H1 (cell line): Measurements from ENCODE around the gene SSBP3.

ENCODE experiments used
- EP300 ChIP-seq, 2 experiments: IDR thresholded peaks; 1 replicate in 1 of 2; 2 replicates in 1 of 2; pipeline ENCODE4 v1.6.1; 2011 to 2012; ENCODE audit warnings: low read depth in 2 of 2, low read length in 2 of 2, mild to moderate bottlenecking in 2 of 2, borderline replicate concordance in 1 of 2, inconsistent platforms in 1 of 2, moderate library complexity in 1 of 2
- EZH2 ChIP-seq: fragments of 200-600 bp; sonication (generic); IDR thresholded peaks from 2 replicates; pipeline ENCODE4 v1.7.1; 2012; ENCODE audit warnings: low read depth, mild to moderate bottlenecking, moderate library complexity, low read length, inconsistent platforms; ENCODE audit not compliant: severe bottlenecking
- GTF2F1 ChIP-seq: IDR thresholded peaks from 2 replicates; pipeline ENCODE4 v1.6.1; 2012; ENCODE audit warnings: low read depth, low read length, improper control_type of control experiment, borderline replicate concordance
- SP1 ChIP-seq: IDR thresholded peaks from 2 replicates; pipeline ENCODE4 v1.6.1; 2011; ENCODE audit warnings: low read depth, low read length
- TF ChIP-seq, protein P1 (sequence below), 3 experiments: IDR thresholded peaks; 1 replicate in 2 of 3; 2 replicates in 1 of 3; pipeline versions ENCODE4 v1.5.1 to v1.6.1; 2011; ENCODE audit warnings: low read length in 3 of 3, mild to moderate bottlenecking in 3 of 3, inconsistent platforms in 2 of 3, low read depth in 1 of 3, moderate library complexity in 1 of 3; ENCODE audit not compliant: insufficient read depth in 1 of 3; ENCODE audit errors: control extremely low read depth in 1 of 3

GRCh38 chr1:54257346-54257620, 148.9 kb downstream of the SSBP3 start:
- TF ChIP-seq, protein P1, sequence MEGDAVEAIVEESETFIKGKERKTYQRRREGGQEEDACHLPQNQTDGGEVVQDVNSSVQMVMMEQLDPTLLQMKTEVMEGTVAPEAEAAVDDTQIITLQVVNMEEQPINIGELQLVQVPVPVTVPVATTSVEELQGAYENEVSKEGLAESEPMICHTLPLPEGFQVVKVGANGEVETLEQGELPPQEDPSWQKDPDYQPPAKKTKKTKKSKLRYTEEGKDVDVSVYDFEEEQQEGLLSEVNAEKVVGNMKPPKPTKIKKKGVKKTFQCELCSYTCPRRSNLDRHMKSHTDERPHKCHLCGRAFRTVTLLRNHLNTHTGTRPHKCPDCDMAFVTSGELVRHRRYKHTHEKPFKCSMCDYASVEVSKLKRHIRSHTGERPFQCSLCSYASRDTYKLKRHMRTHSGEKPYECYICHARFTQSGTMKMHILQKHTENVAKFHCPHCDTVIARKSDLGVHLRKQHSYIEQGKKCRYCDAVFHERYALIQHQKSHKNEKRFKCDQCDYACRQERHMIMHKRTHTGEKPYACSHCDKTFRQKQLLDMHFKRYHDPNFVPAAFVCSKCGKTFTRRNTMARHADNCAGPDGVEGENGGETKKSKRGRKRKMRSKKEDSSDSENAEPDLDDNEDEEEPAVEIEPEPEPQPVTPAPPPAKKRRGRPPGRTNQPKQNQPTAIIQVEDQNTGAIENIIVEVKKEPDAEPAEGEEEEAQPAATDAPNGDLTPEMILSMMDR (IDR thresholded peaks at IDR 0.05; ENCODE audit: control extremely low read depth in 1 of 3, insufficient read depth in 1 of 3, low read depth in 1 of 3, low read length in 3 of 3): no peak
- TF ChIP-seq EP300 (IDR thresholded peaks at IDR 0.05; ENCODE audit: borderline replicate concordance in 1 of 2, low read depth in 2 of 2, low read length in 2 of 2) (no peak), SP1 (no peak), EZH2 (no peak), GTF2F1 (no peak)
